Right atrium auricular region (tissue), 2 donors: Measurements from ENCODE around the gene ZNF385B. TPM values are rescaled to one million over a fixed set of nuclear protein-coding genes. Genes with fewer than 3 reads are reported as not detected.

Source experiments
- DNase-seq: peaks from one replicate; pipeline ENCODE4 v3.0.0-alpha.2; 2019; ENCODE audit warnings: low spot score
- H3K27ac ChIP-seq, 2 donors: fragments of 200-600 bp; sonication (generic); 1 replicate in 1 of 2; 2 replicates in 1 of 2; pipeline ENCODE4 v1.5.1; 2016 to 2019
- H3K27me3 ChIP-seq, 2 donors: fragments of 200-600 bp; sonication (generic); one replicate each; pipeline versions ENCODE4 v1.5.1 to v1.6.0; 2017 to 2019
- H3K36me3 ChIP-seq: fragments of 200-600 bp; sonication (generic); one replicate; pipeline ENCODE4 v1.5.1; 2016
- H3K4me1 ChIP-seq, 2 donors: fragments of 200-600 bp; sonication (generic); one replicate each; pipeline versions ENCODE4 v1.5.1 to v1.6.0; 2017 to 2019
- H3K4me3 ChIP-seq, 2 donors: fragments of 200-600 bp; sonication (generic); 1 replicate in 1 of 2; 2 replicates in 1 of 2; pipeline ENCODE4 v1.5.1; 2017 to 2019; ENCODE audit warnings: mild to moderate bottlenecking in 1 of 2, moderate library complexity in 1 of 2
- H3K9me3 ChIP-seq, 2 donors: fragments of 200-600 bp; sonication (generic); one replicate each; pipeline ENCODE4 v1.5.1; 2019
- total RNA-seq, 2 donors: library from RNA; depleted of rRNA; stranded (reverse); fragments of >200 nt; gene quantifications; one replicate each; pipeline ENCODE4 v1.1.0, GENCODE V29; 2016
- TF ChIP-seq, protein P1 (sequence below), 2 donors: fragments of 200-600 bp; sonication (generic); IDR thresholded peaks; one replicate each; pipeline ENCODE4 v1.5.1; 2019; ENCODE audit warnings: antibody characterized with exemption in 2 of 2

ZNF385B gene
- total RNA-seq, 2 donors from 2014 or later: 23.2 to 33.3 TPM

DNA sequence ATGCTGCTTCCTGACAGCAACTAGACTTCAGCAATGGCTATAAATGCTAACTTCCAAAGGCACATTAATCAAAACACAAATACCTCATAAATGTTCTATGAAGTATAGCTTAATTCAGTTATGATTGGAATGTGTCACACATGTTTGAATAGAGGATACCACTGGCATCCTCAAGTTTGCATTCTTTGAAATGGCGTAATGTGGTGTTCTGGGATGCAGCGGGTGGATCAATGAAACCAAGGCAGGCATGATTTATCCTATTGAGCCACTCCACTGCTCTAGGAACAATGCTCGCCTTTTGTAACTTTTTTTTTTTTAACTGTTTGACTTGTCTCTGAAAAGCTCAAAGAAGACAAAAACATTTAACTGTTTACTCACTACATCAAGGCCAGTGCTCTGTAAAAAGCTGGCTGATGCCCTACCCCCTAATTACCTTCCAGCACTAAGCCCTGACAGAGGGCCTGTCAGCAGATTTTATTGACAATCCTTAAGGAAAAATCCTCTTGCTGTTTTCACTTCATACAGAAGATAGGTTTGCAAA, 318.0 kb downstream of the ZNF385B start:
- Histone ChIP-seq H3K36me3 (peaks cover 4% of the 10 kb centered on the region), H3K4me3 (no peak overlapping the region), H3K27me3 (no peaks in the 10 kb centered on the region), H3K27ac (no peak overlapping the region), H3K9me3 (peaks cover 0 to 7% of the 10 kb centered on the region in 2 donors), H3K4me1 (no peaks in the 10 kb centered on the region)
- TF ChIP-seq, protein P1, sequence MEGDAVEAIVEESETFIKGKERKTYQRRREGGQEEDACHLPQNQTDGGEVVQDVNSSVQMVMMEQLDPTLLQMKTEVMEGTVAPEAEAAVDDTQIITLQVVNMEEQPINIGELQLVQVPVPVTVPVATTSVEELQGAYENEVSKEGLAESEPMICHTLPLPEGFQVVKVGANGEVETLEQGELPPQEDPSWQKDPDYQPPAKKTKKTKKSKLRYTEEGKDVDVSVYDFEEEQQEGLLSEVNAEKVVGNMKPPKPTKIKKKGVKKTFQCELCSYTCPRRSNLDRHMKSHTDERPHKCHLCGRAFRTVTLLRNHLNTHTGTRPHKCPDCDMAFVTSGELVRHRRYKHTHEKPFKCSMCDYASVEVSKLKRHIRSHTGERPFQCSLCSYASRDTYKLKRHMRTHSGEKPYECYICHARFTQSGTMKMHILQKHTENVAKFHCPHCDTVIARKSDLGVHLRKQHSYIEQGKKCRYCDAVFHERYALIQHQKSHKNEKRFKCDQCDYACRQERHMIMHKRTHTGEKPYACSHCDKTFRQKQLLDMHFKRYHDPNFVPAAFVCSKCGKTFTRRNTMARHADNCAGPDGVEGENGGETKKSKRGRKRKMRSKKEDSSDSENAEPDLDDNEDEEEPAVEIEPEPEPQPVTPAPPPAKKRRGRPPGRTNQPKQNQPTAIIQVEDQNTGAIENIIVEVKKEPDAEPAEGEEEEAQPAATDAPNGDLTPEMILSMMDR (IDR thresholded peaks at IDR 0.05): no peak
- DNase-seq: no peak

DNA sequence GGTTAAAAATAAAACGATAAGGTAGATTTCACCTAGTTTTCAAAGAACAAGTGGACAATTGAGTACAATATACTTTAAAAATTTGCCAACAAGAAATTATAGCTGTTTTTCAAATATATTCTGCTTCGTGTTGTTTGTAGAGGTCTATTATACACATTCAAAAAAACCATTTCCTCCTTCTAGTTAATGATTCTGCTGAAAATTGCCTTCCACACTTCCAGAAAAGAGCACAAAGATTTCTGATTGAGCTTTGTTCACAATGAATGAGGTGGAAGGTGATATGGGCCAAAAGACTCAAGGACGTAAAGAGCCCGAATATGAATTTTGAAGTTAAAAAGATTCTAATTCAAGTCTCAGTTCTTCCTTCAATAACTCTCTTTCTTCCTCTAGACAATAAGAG, 319.8 kb downstream of the ZNF385B start:
- H3K27ac ChIP-seq: no peak overlapping the region
- DNase-seq: no peak
- no peaks in the 10 kb centered on the region for H3K4me1 ChIP-seq
- H3K36me3 ChIP-seq: peaks cover 4% of the 10 kb centered on the region
- no peaks in the 10 kb centered on the region for H3K27me3 ChIP-seq
- TF ChIP-seq, protein P1 (IDR thresholded peaks at IDR 0.05): no peak
- no peak overlapping the region for H3K4me3 ChIP-seq
- H3K9me3 ChIP-seq: peaks cover 0 to 7% of the 10 kb centered on the region in 2 donors

DNA sequence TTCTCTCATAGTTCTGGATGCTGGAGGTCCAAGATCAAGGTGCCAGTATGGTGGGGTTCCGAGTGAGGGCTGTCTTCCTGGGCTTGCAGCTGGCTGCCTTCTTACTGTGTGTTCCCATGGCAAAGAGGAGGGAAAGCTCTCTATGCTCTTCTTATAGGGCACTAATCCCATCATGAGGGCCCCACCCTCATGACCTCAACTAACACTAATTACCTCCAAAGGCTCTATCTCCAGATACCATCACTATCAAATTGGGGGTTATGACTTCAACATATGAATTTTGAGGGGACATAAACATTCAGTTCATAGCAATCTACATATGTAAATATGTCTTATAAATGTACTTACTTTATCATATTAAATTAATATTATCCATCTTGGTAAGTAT, 322.3 kb downstream of the ZNF385B start:
- TF ChIP-seq, protein P1 (IDR thresholded peaks at IDR 0.05): no peak
- H3K36me3 ChIP-seq: peaks cover 4% of the 10 kb centered on the region
- no peak for DNase-seq
- no peak overlapping the region for H3K4me3 ChIP-seq
- peaks cover 0 to 5% of the 10 kb centered on the region in 2 donors for H3K4me1 ChIP-seq
- H3K9me3 ChIP-seq: peaks cover 0 to 7% of the 10 kb centered on the region in 2 donors
- H3K27me3 ChIP-seq: no peaks in the 10 kb centered on the region
- H3K27ac ChIP-seq: no peak overlapping the region

GRCh38 chr2:179538406-179539123, 322.8 kb downstream of the ZNF385B start:
- Histone ChIP-seq H3K36me3 (peaks cover 4% of the 10 kb centered on the region), H3K27ac (no peak overlapping the region), H3K4me3 (no peak overlapping the region), H3K4me1 (peaks cover 0 to 5% of the 10 kb centered on the region in 2 donors), H3K9me3 (peaks cover 0 to 7% of the 10 kb centered on the region in 2 donors), H3K27me3 (no peaks in the 10 kb centered on the region)
- DNase-seq: no peak
- TF ChIP-seq, protein P1 (IDR thresholded peaks at IDR 0.05): no peak

GRCh38 chr2:179536185-179536584, 325.2 kb downstream of the ZNF385B start:
- no peak for DNase-seq
- H3K27ac ChIP-seq: no peak overlapping the region
- peaks cover 0 to 7% of the 10 kb centered on the region in 2 donors for H3K9me3 ChIP-seq
- no peaks in the 10 kb centered on the region for H3K27me3 ChIP-seq
- TF ChIP-seq, protein P1 (IDR thresholded peaks at IDR 0.05): no peak
- no peak overlapping the region for H3K4me3 ChIP-seq
- peaks cover 0 to 5% of the 10 kb centered on the region in 2 donors for H3K4me1 ChIP-seq
- peaks cover 4% of the 10 kb centered on the region for H3K36me3 ChIP-seq
